ENCODE data around the gene NUP88.
"Not testable (repeated sequence)": the region's sequence is repeated elsewhere in the genome, so short reads cannot be mapped to it uniquely, and the experiment has no call there.

DNA sequence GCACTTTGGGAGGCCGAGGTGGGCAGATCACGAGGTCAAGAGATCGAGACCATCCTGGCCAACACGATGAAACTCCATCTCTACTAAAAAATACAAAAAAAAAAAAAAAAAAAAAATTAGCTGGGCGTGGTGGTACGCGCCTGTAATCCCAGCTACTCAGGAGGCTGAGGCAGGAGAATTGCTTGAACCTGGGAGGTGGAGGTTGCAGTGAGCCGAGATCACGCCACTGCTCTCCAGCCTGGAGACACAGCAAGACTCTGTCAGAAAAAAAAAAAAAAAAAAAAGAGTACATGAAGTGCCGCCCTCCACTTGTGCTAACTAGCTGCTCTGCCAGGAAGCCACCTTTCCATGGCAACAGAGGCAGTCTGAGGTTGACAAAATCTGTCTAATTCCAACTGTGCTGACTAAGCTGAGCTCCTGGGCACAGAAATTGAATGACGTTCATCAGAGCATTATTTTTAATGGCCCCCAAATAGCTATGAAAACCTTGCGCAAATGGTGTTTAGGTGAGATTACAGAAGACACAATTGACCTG, 16.4 kb upstream of the NUP88 start:
- TF ChIP-seq, protein P1, sequence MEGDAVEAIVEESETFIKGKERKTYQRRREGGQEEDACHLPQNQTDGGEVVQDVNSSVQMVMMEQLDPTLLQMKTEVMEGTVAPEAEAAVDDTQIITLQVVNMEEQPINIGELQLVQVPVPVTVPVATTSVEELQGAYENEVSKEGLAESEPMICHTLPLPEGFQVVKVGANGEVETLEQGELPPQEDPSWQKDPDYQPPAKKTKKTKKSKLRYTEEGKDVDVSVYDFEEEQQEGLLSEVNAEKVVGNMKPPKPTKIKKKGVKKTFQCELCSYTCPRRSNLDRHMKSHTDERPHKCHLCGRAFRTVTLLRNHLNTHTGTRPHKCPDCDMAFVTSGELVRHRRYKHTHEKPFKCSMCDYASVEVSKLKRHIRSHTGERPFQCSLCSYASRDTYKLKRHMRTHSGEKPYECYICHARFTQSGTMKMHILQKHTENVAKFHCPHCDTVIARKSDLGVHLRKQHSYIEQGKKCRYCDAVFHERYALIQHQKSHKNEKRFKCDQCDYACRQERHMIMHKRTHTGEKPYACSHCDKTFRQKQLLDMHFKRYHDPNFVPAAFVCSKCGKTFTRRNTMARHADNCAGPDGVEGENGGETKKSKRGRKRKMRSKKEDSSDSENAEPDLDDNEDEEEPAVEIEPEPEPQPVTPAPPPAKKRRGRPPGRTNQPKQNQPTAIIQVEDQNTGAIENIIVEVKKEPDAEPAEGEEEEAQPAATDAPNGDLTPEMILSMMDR (IDR thresholded peaks at IDR 0.05; ENCODE audit: poor library complexity): not testable (repeated sequence)
- not testable (repeated sequence) for TF ChIP-seq EZH2 (IDR thresholded peaks at IDR 0.05; ENCODE audit: borderline replicate concordance); EZH2phosphoT487 (IDR thresholded peaks at IDR 0.05; ENCODE audit: low read depth, severe bottlenecking, unreplicated experiment)

Data from hepatocyte (in vitro differentiated cells).